IMR-90 (cell line): ENCODE measurements around the gene BRD4. TPM values are rescaled to one million over a fixed set of nuclear protein-coding genes. Genes with fewer than 3 reads are reported as not detected.

Experiments used
- ATAC-seq: fragments of 200-7000 bp; cut with Tn5 transposase; 2 replicates; pipeline ENCODE4 v1.9.1; 2020; ENCODE audit warnings: low read depth, mild to moderate bottlenecking, moderate library complexity
- BruUV-seq: library from RNA; stranded (reverse); fragments of 400-500 nt; replicated peaks from 2 replicates; lab custom pipeline; 2021; lab: Mats Ljungman, UMichigan
- CTCF ChIA-PET: fragments of 300-600 bp; formaldehyde crosslinking; extraction: SDS; loops from one replicate; lab custom pipeline; 2021; ENCODE audit warnings: antibody characterized with exemption; lab: Yijun Ruan, JAX
- POLR2A ChIA-PET: fragments of 300-600 bp; sonication (Branson Sonifier 250); formaldehyde crosslinking; loops from one replicate; lab custom pipeline; 2022; ENCODE audit warnings: antibody characterized with exemption; ENCODE audit not compliant: unreplicated experiment; lab: Charles Lee
- DNase-seq: peaks from one replicate; pipeline ENCODE4 v3.0.0; 2013
- H2AFZ ChIP-seq: replicated peaks from 2 replicates; pipeline ENCODE3; 2013; ENCODE audit warnings: low read length, mild to moderate bottlenecking; ENCODE audit not compliant: poor library complexity
- H2AK5ac ChIP-seq: 2 replicates; pipeline ENCODE4 v1.6.1; 2013; ENCODE audit warnings: low read depth, low read length, inconsistent platforms
- H2AK9ac ChIP-seq: replicated peaks from 2 replicates; pipeline ENCODE3; 2013; ENCODE audit warnings: mild to moderate bottlenecking, low read depth, low read length, moderate library complexity; ENCODE audit not compliant: poor library complexity
- H2BK120ac ChIP-seq: 2 replicates; pipeline ENCODE4 v1.6.1; 2013; ENCODE audit warnings: low read depth, low read length, inconsistent platforms
- H2BK15ac ChIP-seq: 3 replicates; pipeline ENCODE4 v1.6.1; 2013; ENCODE audit warnings: low read depth, low read length, inconsistent platforms
- H2BK20ac ChIP-seq: 2 replicates; pipeline ENCODE4 v1.6.1; 2013; ENCODE audit warnings: low read depth, mild to moderate bottlenecking, inconsistent platforms, low read length, moderate library complexity
- H2BK5ac ChIP-seq: 2 replicates; pipeline ENCODE4 v1.6.1; 2013; ENCODE audit warnings: mild to moderate bottlenecking, low read depth, low read length, inconsistent platforms; ENCODE audit not compliant: poor library complexity, severe bottlenecking
- H3K14ac ChIP-seq: replicated peaks from 2 replicates; pipeline ENCODE4 v1.6.1; 2013; ENCODE audit warnings: low read depth, low read length, inconsistent platforms
- H3K18ac ChIP-seq: 2 replicates; pipeline ENCODE4 v1.6.1; 2013; ENCODE audit warnings: low read depth, low read length, control low read depth
- H3K23ac ChIP-seq: 2 replicates; pipeline ENCODE4 v1.6.1; 2013; ENCODE audit warnings: low read depth, low read length, inconsistent platforms
- H3K27ac ChIP-seq: 2 replicates; pipeline ENCODE4 v1.5.1; 2013; ENCODE audit warnings: mild to moderate bottlenecking, control low read depth, low read length; ENCODE audit not compliant: insufficient read depth
- H3K27me3 ChIP-seq: 2 replicates; pipeline ENCODE4 v1.6.1; 2013; ENCODE audit warnings: low read length; ENCODE audit not compliant: control insufficient read depth, insufficient read depth
- H3K36me3 ChIP-seq: 2 replicates; pipeline ENCODE4 v1.6.1; 2013; ENCODE audit warnings: low read length, mixed read lengths; ENCODE audit not compliant: control insufficient read depth, insufficient read depth
- H3K4ac ChIP-seq: 2 replicates; pipeline ENCODE4 v1.6.1; 2013; ENCODE audit warnings: low read depth, low read length, inconsistent platforms
- H3K4me1 ChIP-seq: 2 replicates; pipeline ENCODE4 v1.6.1; 2013; ENCODE audit warnings: low read length, mixed read lengths; ENCODE audit not compliant: control insufficient read depth, insufficient read depth
- H3K4me2 ChIP-seq: 2 replicates; pipeline ENCODE4 v1.6.1; 2013; ENCODE audit warnings: low read depth, mild to moderate bottlenecking, control low read depth, low read length, moderate library complexity
- H3K4me3 ChIP-seq: 2 replicates; pipeline ENCODE4 v1.5.1; 2013; ENCODE audit warnings: low read depth, mild to moderate bottlenecking, control low read depth, low read length, moderate library complexity; ENCODE audit not compliant: insufficient read depth
- H3K56ac ChIP-seq: 2 replicates; pipeline ENCODE4 v1.6.1; 2013; ENCODE audit warnings: low read length, inconsistent platforms; ENCODE audit not compliant: insufficient read depth; ENCODE audit errors: extremely low read depth
- H3K79me1 ChIP-seq, 2 experiments: 2 replicates each; pipeline ENCODE4 v1.6.1; 2013; ENCODE audit warnings: low read length in 2 of 2, inconsistent platforms in 1 of 2, low read depth in 1 of 2
- H3K9ac ChIP-seq: 2 replicates; pipeline ENCODE4 v1.6.1; 2013; ENCODE audit warnings: low read depth, low read length, control low read depth
- H3K9me1 ChIP-seq: 2 replicates; pipeline ENCODE4 v1.6.1; 2013; ENCODE audit warnings: low read length, inconsistent platforms; ENCODE audit not compliant: insufficient read depth
- H3K9me3 ChIP-seq: 2 replicates; pipeline ENCODE4 v1.6.1; 2013; ENCODE audit warnings: low read length; ENCODE audit not compliant: control insufficient read depth, insufficient read depth
- H4K20me1 ChIP-seq: 2 replicates; pipeline ENCODE4 v1.6.1; 2013; ENCODE audit warnings: low read length, inconsistent platforms; ENCODE audit not compliant: insufficient read depth
- H4K5ac ChIP-seq: 2 replicates; pipeline ENCODE4 v1.6.1; 2013; ENCODE audit warnings: mild to moderate bottlenecking, low read depth, low read length, control low read depth
- H4K8ac ChIP-seq, 2 experiments: 2 replicates each; pipeline ENCODE4 v1.6.1; 2013; ENCODE audit warnings: low read depth in 2 of 2, low read length in 2 of 2, control low read depth in 1 of 2, inconsistent platforms in 1 of 2
- H4K91ac ChIP-seq: 2 replicates; pipeline ENCODE4 v1.6.1; 2013; ENCODE audit warnings: low read depth, low read length, inconsistent platforms; ENCODE audit not compliant: insufficient read depth
- BHLHE40 ChIP-seq: fragments of 150-350 bp; IDR thresholded peaks from 2 replicates; pipeline ENCODE4 v1.6.1; 2016; ENCODE audit warnings: mild to moderate bottlenecking, low read depth, low read length
- CEBPB ChIP-seq: IDR thresholded peaks from 2 replicates; pipeline ENCODE4 v1.6.1; 2012; ENCODE audit warnings: low read depth, low read length, improper control_type of control experiment
- CHD1 ChIP-seq: IDR thresholded peaks from 2 replicates; pipeline ENCODE4 v1.6.1; 2012; ENCODE audit warnings: low read depth, low read length, improper control_type of control experiment
- CTCF ChIP-seq: conservative IDR thresholded peaks from 2 replicates; pipeline ENCODE4 v1.5.1; 2012; ENCODE audit warnings: mild to moderate bottlenecking, low read depth, low read length, improper control_type of control experiment
- ELK1 ChIP-seq: fragments of 150-350 bp; IDR thresholded peaks from 2 replicates; pipeline ENCODE4 v1.6.1; 2016; ENCODE audit warnings: low read depth, mild to moderate bottlenecking, low read length, moderate library complexity, borderline replicate concordance
- FOS ChIP-seq: fragments of 150-350 bp; IDR thresholded peaks from 2 replicates; pipeline ENCODE4 v1.6.1; 2016; ENCODE audit warnings: low read depth, low read length
- MAFK ChIP-seq: IDR thresholded peaks from 2 replicates; pipeline ENCODE4 v1.6.1; 2012; ENCODE audit warnings: low read depth, low read length, improper control_type of control experiment
- MAZ ChIP-seq: IDR thresholded peaks from 2 replicates; pipeline ENCODE4 v1.6.1; 2012; ENCODE audit warnings: low read depth, mild to moderate bottlenecking, low read length, improper control_type of control experiment, moderate library complexity, borderline replicate concordance
- MXI1 ChIP-seq: IDR thresholded peaks from 2 replicates; pipeline ENCODE4 v1.6.1; 2012; ENCODE audit warnings: low read depth, mild to moderate bottlenecking, low read length, moderate library complexity, borderline replicate concordance
- NFE2L2 ChIP-seq: fragments of 150-350 bp; IDR thresholded peaks from 2 replicates; pipeline ENCODE4 v1.6.1; 2016; ENCODE audit warnings: low read depth, mild to moderate bottlenecking, low read length
- POLR2A ChIP-seq: IDR thresholded peaks from 2 replicates; pipeline ENCODE4 v1.6.1; 2012; ENCODE audit warnings: mild to moderate bottlenecking, low read depth, low read length
- RAD21 ChIP-seq: IDR thresholded peaks from 2 replicates; pipeline ENCODE4 v1.6.1; 2012; ENCODE audit warnings: low read length, improper control_type of control experiment
- RCOR1 ChIP-seq: IDR thresholded peaks from 2 replicates; pipeline ENCODE4 v1.6.1; 2012; ENCODE audit warnings: mild to moderate bottlenecking, low read length, improper control_type of control experiment; ENCODE audit not compliant: insufficient replicate concordance
- RFX5 ChIP-seq: IDR thresholded peaks from 2 replicates; pipeline ENCODE4 v1.8.0; 2012; ENCODE audit warnings: low read depth, mild to moderate bottlenecking, low read length, moderate library complexity
- SMC3 ChIP-seq: fragments of 150-350 bp; IDR thresholded peaks from 2 replicates; pipeline ENCODE4 v1.6.1; 2016; ENCODE audit warnings: low read depth, mild to moderate bottlenecking, antibody characterized with exemption, low read length, moderate library complexity
- USF2 ChIP-seq: fragments of 150-350 bp; IDR thresholded peaks from 2 replicates; pipeline ENCODE4 v1.6.1; 2017; ENCODE audit warnings: mild to moderate bottlenecking, antibody characterized with exemption, low read length, low read depth
- WGBS, 2 experiments: methylation state at CpG; one replicate each; pipeline versions ENCODE4 v1.1.5 to v1.1.7; 2013; ENCODE audit warnings: missing lambda C conversion rate in 2 of 2; ENCODE audit not compliant: insufficient read length in 1 of 2; ENCODE audit errors: extremely low coverage in 2 of 2; 5-methylcytosine and 5-hydroxymethylcytosine counted together
- dilution Hi-C: fragments of 300-500 bp; cut with HindIII; formaldehyde crosslinking; loops from one replicate; pipeline ENCODE4 v1.14.3; 2018; ENCODE audit warnings: low sequenced_read_pairs; ENCODE audit not compliant: unreplicated experiment
- in situ Hi-C: fragments of 300-500 bp; cut with MboI; formaldehyde crosslinking; loops from 3 replicates; pipeline ENCODE4 v1.14.3; 2019; ENCODE audit warnings: low sequenced_read_pairs, inconsistent platforms, mixed read lengths
- intact Hi-C: fragments of 100-400 bp; cut with micrococcal nuclease; formaldehyde crosslinking; loops from 2 replicates; pipeline ENCODE4 v1.10.0; 2022
- polyA plus RNA-seq, 3 experiments: library from polyadenylated mRNA; depleted of rRNA; stranded (reverse); fragments of >200 nt; gene quantifications; 2 replicates each; pipeline ENCODE4 v1.2.3, GENCODE V29; 2012; ENCODE audit warnings: low replicate concordance in 1 of 3
- total RNA-seq: library from RNA; depleted of rRNA; stranded (reverse); fragments of >200 nt; gene quantifications from 2 replicates; pipeline ENCODE4 v1.2.3, GENCODE V29; 2012

The BRD4 gene
- total and polyA plus RNA-seq, 2 of the 4 experiments (the other 2 are of a cell fraction), result 7.0 to 21.1 TPM

- Histone ChIP-seq H3K23ac (no peak overlapping the region), H2BK15ac (no peak overlapping the region), H2BK20ac (no peak overlapping the region), H3K9me1 (no peaks in the 10 kb centered on the region; the same call in 1 of the 2 replicates), H3K4ac (no peak overlapping the region), H3K18ac (no peak overlapping the region), H3K36me3 (no peaks in the 10 kb centered on the region), H3K4me2 (no peak overlapping the region), H2AK5ac (no peak overlapping the region), H2BK120ac (no peak overlapping the region), H3K56ac (no peak overlapping the region), H3K9me3 (no peaks in the 10 kb centered on the region), H2AK9ac (no peak overlapping the region), H2AFZ (no peak overlapping the region), H4K91ac (no peak overlapping the region), H4K8ac (no peak overlapping the region), H3K9ac (no peak overlapping the region), H3K79me1 (no peaks in the 10 kb centered on the region), H3K4me3 (no peak overlapping the region), H3K14ac (no peak overlapping the region), H3K27ac (no peak overlapping the region), H3K4me1 (no peaks in the 10 kb centered on the region), H3K27me3 (no peaks in the 10 kb centered on the region), H4K5ac (no peak overlapping the region), H4K20me1 (no peaks in the 10 kb centered on the region), H2BK5ac (no peak overlapping the region)
- ATAC-seq (no peak), DNase-seq (no peak)
- 100% methylated on average over 1 of the region's 7 CpGs; no CpG with 5 or more reads in 1 of the 2 experiments for WGBS, 2 experiments
- TF ChIP-seq RCOR1 (no peak), RFX5 (no peak), NFE2L2 (no peak), SMC3 (no peak), MAFK (no peak), POLR2A (no peak), MXI1 (no peak), FOS (no peak), CHD1 (no peak), USF2 (no peak), CTCF (no peak), CEBPB (no peak), BHLHE40 (no peak), ELK1 (no peak), MAZ (no peak), RAD21 (no peak)
- in situ Hi-C loops (no loop called here), dilution Hi-C loops (no loop called here), intact Hi-C loops (no loop called here)
- ChIA-PET POLR2A (interaction anchor here (0.6 kb wide), 1 partner anchor 201 kb away, joined by 8 read pairs; no protein-coding TSS in a partner anchor), CTCF (no interaction called here)
- no TSS peak for BruUV-seq
Observed at GRCh38 chr19:15216363-15216762, 116.0 kb downstream of the BRD4 start.
